ENCODE results near the gene DTX1. TPM values are rescaled to one million over a fixed set of nuclear protein-coding genes. Genes with fewer than 3 reads are reported as not detected.
A peak's percentile ranks its signal among the peaks of the same experiment; 100 is the strongest.

Gene DTX1
- 10 to 100 TPM in 6 of 8 experiments, 1 to 10 TPM in 1, under 1 TPM in 1; 0.87 to 21.9 (median 16.4) TPM for total RNA-seq

DNA sequence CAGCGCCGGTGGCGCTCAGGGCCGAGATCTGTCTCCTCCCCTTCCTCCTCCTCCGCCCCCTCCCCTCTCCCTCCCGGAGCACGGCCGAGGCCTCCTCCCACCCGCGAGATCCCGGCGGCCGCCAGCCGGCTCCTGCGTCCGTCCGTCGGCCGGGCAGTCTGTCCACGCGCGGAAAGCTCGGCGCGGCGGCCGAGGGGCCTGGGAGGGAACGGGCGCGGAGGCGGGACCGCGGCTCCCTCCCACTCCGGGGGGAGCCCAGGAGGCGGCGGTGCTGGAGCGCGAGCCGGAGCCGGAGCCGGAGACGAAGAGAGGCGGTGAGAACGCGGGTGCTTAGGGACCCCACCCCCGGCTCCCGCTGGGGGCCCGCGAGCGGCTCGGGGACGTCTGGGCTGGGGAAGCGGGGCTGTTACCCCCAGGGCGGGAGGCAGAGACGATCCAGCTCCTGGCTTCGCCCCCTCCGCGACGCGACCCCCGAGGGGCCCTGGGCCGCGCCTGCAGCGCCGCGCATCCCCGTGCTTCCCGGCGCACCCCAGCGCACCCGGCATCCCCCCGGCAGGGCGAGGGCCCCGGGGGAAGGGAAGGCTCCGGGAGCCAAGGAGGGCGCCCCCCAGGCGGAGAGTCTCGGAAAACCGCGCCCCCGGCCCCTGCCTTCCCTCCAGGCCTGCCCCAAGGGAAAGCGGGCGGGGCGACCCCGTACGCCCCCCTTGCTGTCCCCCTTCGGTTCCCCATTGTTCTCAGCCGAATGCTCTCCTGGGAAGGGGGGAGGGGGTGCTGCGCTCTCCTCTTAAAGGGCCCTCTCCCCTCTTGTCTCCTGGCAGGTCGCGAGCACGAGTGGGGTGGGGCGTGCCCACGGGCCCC, at the start of gene DTX1:
Gene DTX1, plus strand, starts transcription at position 100 of the 858 bp plus-strand sequence. CDS start 1,463 bp downstream, outside the sequence.
- in situ Hi-C loops (cut with MboI; ENCODE audit: low pct_unique_long_range_greater_than_20kb in 2 of 9, low sequenced_read_pairs in 9 of 9, unreplicated experiment in 9 of 9) = loop anchor here in 4 of 9 experiments (10.0 to 25.0 kb wide), 2 partner anchors 105 to 108 kb away; no protein-coding TSS in a partner anchor
- 0% methylated on average over 2 of the region's 94 CpGs; no CpG with 5 or more reads in 9 of the 10 experiments for WGBS, 10 experiments
- ATAC-seq (replicated peaks in 6 of 8) = peak; percentile 68 to 84 (median 74)
- Histone ChIP-seq H3K4me3 (peak within 1 kb of the TSS; percentile 53 to 97 (median 64)), H3K27ac (peak within 1 kb of the TSS; percentile 57 to 67), H3K4me1 (replicated peaks in 1 of 2) (peaks cover 4 to 7% of the 10 kb centered on the region in 2 donors)

DNA sequence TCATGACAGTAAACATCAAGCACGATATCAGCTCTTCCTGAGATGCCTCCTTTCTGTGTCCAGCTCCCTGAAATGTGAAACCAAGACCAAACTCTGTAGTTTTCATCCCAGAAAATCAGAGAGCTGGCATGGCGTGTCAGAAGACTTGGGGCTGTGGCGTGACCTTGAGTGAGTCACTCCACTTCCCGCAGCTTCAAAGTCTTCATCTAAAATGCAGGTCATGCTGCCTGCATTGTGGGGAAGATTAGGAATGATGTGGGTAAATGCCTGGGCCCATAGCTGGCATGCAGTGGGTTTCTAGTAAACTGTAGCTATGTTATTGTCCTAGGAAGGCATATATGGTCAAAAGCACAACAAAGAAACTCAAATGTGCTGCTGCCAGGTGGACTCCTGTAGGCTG, 49.4 kb upstream of the DTX1 start:
- no peak overlapping the region for H3K4me3 ChIP-seq
- ATAC-seq (replicated peaks in 6 of 8) = peak in 2 of 8 experiments; percentile 71 to 80
- H3K27ac ChIP-seq = no peak overlapping the region
- in situ Hi-C loops (cut with MboI; ENCODE audit: low pct_unique_long_range_greater_than_20kb in 2 of 9, low sequenced_read_pairs in 9 of 9, unreplicated experiment in 9 of 9) = no loop called here
- WGBS, 10 experiments = 19 to 100% (median 68%) methylated on average over 1 to 4 of the region's 4 CpGs; no CpG with 5 or more reads in 5 of the 10 experiments
- no peaks in the 10 kb centered on the region for H3K4me1 ChIP-seq (replicated peaks in 1 of 2)

DNA sequence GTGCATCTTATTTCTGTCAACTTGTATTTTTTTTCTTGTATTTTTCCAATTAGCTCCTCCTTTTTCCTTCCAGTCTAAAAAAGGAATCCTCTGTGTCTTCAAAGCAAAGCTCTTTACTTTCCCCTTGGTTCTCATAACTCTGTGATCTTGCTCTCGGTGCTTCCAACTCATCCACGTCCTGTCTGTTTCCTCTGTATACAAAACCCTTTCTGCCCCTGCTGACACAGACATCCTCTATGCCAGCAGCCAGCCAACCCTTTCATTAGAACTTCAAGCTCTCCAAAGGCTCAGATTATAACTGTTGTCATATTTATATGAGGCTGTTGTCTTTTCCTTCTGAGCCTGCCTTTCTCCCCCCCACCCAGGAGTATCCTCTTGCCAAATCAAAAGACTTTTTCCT, 45.8 kb upstream of the DTX1 start:
- in situ Hi-C loops (cut with MboI; ENCODE audit: low pct_unique_long_range_greater_than_20kb in 2 of 9, low sequenced_read_pairs in 9 of 9, unreplicated experiment in 9 of 9) = no loop called here
- no peaks in the 10 kb centered on the region for H3K4me1 ChIP-seq (replicated peaks in 1 of 2)
- no peak for ATAC-seq (replicated peaks in 6 of 8)
- no peak overlapping the region for H3K27ac ChIP-seq
- WGBS, 10 experiments = 0 to 89% (median 64%) methylated on average over 2 of the region's 2 CpGs; no CpG with 5 or more reads in 1 of the 10 experiments
- H3K4me3 ChIP-seq = no peak overlapping the region

DNA sequence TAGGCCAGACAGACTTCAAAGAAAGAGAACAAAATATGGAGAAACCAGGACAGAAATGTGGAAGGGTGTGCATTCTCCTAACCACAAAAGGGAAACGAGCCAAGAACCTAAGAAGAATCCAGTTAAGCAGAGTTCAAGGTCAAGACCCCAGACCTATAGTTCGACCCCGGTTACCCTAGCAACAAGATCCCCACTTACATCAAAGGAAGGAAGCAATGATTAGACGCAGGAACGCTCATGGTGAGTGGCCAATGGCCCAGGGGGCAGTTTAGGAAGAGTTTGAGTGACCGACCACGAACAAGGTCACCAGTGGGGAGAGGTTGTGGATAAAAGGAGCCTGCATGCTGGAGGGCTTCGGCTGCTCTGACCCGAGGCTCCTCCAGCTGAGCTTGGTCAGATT, 42.0 kb upstream of the DTX1 start:
- ATAC-seq (replicated peaks in 6 of 8) = no peak
- 10 to 100% (median 39%) methylated on average over 1 to 8 of the region's 9 CpGs; no CpG with 5 or more reads in 2 of the 10 experiments for WGBS, 10 experiments
- in situ Hi-C loops (cut with MboI; ENCODE audit: low pct_unique_long_range_greater_than_20kb in 2 of 9, low sequenced_read_pairs in 9 of 9, unreplicated experiment in 9 of 9) = no loop called here
- Histone ChIP-seq H3K4me1 (replicated peaks in 1 of 2) (no peaks in the 10 kb centered on the region), H3K4me3 (no peak overlapping the region), H3K27ac (no peak overlapping the region)

DNA sequence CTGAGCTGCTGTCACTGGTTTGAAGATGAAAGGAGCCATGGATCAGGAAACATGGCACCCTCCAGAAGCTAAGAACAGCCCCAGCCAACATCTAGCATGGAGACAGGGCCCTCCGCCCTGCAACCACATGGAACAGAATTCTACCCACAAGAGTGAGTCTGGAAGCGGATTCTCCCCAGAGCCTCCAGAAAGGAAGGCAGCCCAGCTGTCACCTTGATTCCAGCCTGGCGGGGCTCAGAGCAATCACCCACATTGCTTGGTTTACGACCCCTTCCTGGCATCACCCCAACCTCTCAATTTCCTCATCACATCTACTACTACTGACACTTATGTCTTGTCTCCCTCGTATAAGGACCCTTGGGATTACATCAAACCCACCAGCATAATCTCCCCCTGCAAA, 39.7 kb upstream of the DTX1 start:
- no peak for ATAC-seq (replicated peaks in 6 of 8)
- Histone ChIP-seq H3K4me3 (no peak overlapping the region), H3K27ac (no peak overlapping the region), H3K4me1 (replicated peaks in 1 of 2) (no peaks in the 10 kb centered on the region)
- in situ Hi-C loops (cut with MboI; ENCODE audit: low pct_unique_long_range_greater_than_20kb in 2 of 9, low sequenced_read_pairs in 9 of 9, unreplicated experiment in 9 of 9) = no loop called here
- 40 to 90% (median 81%) methylated on average over 1 to 4 of the region's 5 CpGs; no CpG with 5 or more reads in 4 of the 10 experiments for WGBS, 10 experiments

DNA sequence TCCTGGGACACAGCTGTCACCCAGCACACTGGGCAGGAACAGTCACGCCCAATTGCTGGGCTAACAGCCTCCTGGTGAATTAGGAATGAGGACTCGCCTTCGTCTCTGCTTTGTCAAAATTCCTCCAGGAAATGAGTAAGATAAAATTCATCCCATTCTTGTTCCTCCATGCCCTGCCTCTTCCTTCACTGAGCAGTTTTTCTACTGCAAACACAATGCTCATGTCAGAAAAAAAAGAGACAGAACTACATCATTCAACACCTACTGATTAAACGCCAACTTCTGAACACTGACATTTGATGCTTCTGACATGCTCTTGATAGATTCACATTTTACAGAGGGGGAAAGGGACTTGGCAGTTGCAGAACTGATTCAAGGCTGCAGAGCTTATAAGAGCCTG, 37.5 kb upstream of the DTX1 start:
- Histone ChIP-seq H3K4me3 (no peak overlapping the region), H3K27ac (no peak overlapping the region), H3K4me1 (replicated peaks in 1 of 2) (no peaks in the 10 kb centered on the region)
- WGBS, 10 experiments = 3 to 100% (median 49%) methylated on average over 1 to 4 of the region's 4 CpGs
- in situ Hi-C loops (cut with MboI; ENCODE audit: low pct_unique_long_range_greater_than_20kb in 2 of 9, low sequenced_read_pairs in 9 of 9, unreplicated experiment in 9 of 9) = no loop called here
- peak in 2 of 8 experiments; percentile 61 to 63 for ATAC-seq (replicated peaks in 6 of 8)

DNA sequence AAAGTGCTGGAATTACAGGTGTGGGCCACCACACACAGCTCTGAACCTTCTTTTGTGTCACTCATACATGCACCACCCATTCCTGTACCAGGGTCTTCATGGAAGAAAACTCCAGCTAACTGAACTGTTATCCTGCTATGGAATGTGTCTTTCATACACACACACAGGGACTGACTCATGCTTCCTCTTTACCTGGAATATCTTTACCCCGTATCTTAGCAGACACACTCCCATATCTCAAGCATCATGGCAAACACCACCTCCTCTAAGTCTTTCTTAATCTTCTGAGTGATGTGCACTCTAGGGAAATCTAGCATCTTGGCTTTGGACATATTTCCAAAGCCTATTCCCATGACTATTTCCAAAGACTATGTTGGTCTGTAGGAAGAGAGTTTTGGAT, 35.0 kb upstream of the DTX1 start:
- no peak overlapping the region for H3K4me3 ChIP-seq
- WGBS, 10 experiments = 63% methylated on average over 1 of the region's 1 CpG; no CpG with 5 or more reads in 9 of the 10 experiments
- no peak for ATAC-seq (replicated peaks in 6 of 8)

DNA sequence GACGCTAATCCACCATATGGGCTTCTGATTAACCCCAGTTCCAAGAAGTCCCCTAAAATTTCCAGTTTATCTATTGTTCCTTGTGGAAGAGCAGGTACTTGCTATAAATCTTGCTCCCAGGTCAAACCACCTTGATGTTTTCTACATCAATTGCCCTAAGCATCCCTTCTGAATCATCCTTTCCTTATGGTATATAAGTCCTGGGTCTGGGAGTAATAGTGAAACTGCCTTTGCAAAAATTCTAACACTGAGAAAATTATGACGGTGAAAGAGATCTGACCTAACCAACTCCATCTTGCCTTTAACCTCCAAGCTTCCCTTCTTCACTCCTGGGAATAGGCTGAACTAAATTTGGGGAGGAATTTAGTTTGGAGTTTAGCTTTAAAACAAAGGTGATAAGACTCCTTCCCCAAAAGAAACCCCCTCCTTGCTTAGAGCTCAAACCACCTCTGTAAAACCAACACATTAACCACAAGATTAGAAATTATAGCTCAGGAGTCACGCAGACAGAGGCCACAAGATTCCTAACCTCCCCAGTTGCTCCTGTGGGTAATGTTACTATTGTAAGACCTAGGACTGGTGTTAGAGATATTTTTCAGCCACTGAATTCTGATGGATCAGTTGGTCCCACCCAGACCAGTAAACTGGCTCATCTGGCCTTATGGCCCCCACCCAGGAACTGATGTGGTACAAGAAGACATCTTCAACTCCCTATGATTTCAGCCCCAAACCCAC, 33.8 kb upstream of the DTX1 start:
- Histone ChIP-seq H3K4me3 (no peak overlapping the region), H3K4me1 (replicated peaks in 1 of 2) (no peaks in the 10 kb centered on the region), H3K27ac (no peak overlapping the region)
- no peak for ATAC-seq (replicated peaks in 6 of 8)
- 29 to 100% (median 77%) methylated on average over 1 to 3 of the region's 3 CpGs; no CpG with 5 or more reads in 1 of the 10 experiments for WGBS, 10 experiments
- in situ Hi-C loops (cut with MboI; ENCODE audit: low pct_unique_long_range_greater_than_20kb in 2 of 9, low sequenced_read_pairs in 9 of 9, unreplicated experiment in 9 of 9) = no loop called here

More for the DNA sequence above, 35.0 kb upstream of the DTX1 start:
- in situ Hi-C loops (cut with MboI; ENCODE audit: low pct_unique_long_range_greater_than_20kb in 2 of 9, low sequenced_read_pairs in 9 of 9, unreplicated experiment in 9 of 9) = no loop called here
- Histone ChIP-seq H3K27ac (no peak overlapping the region), H3K4me1 (replicated peaks in 1 of 2) (no peaks in the 10 kb centered on the region)

DNA sequence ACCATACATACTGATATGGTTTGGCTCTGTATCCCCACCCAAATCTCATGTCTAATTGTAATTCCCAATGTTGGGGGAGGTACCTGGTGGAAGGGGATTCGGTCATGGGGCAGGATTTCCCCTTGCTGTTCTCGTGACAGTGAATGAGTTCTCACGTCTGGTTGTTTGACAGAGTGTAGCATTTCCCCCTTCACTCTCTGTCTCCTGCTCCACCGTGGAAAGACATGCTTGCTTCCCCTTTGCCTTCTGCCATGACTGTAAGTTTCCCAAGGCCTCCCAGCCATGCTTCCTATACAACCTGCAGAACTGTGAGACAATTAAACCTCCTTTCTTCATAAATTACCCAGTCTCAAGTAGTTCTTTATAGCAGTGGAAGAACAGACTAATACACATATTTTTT, 28.8 kb upstream of the DTX1 start:
- no peak overlapping the region for H3K27ac ChIP-seq
- no peaks in the 10 kb centered on the region for H3K4me1 ChIP-seq (replicated peaks in 1 of 2)
- 0 to 80% (median 72%) methylated on average over 1 to 4 of the region's 4 CpGs; no CpG with 5 or more reads in 5 of the 10 experiments for WGBS, 10 experiments
- in situ Hi-C loops (cut with MboI; ENCODE audit: low pct_unique_long_range_greater_than_20kb in 2 of 9, low sequenced_read_pairs in 9 of 9, unreplicated experiment in 9 of 9) = no loop called here
- ATAC-seq (replicated peaks in 6 of 8) = no peak
- H3K4me3 ChIP-seq = no peak overlapping the region

DNA sequence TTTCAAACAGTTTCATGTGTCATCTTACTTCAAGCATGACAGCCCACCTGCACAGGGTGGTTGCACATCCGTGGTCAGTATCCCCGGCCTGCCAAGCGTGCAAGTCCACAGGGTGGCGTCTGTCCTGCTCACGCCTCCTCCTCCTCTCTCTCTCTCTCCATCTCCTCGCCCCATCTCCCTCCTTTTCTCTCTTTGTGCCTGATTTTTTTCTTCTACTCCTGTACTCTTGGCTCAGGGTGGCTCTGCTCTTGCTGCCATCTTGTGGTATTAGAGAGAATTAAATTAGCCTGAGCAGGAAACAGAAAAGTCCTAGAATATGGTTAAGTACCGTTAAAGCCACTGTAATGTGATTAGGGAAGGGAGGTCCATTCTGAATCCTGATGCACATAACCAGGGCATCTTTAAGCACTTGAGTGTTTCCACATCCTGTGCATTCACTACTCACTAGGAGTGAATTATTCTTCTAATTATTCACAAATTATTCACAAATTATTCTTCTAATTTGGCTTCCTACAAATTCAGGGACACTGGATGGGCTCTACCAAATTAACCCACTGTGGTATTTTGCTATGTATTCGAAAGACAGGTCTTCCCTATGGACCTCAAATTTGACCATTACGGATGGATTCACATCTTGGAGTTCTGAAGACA, 25.5 kb upstream of the DTX1 start:
- in situ Hi-C loops (cut with MboI; ENCODE audit: low pct_unique_long_range_greater_than_20kb in 2 of 9, low sequenced_read_pairs in 9 of 9, unreplicated experiment in 9 of 9) = no loop called here
- Histone ChIP-seq H3K27ac (no peak overlapping the region), H3K4me1 (replicated peaks in 1 of 2) (no peaks in the 10 kb centered on the region), H3K4me3 (no peak overlapping the region)
- WGBS, 10 experiments = 0 to 33% (median 18%) methylated on average over 2 to 8 of the region's 9 CpGs; no CpG with 5 or more reads in 1 of the 10 experiments
- peak; percentile 79 to 98 (median 88) for ATAC-seq (replicated peaks in 6 of 8)

DNA sequence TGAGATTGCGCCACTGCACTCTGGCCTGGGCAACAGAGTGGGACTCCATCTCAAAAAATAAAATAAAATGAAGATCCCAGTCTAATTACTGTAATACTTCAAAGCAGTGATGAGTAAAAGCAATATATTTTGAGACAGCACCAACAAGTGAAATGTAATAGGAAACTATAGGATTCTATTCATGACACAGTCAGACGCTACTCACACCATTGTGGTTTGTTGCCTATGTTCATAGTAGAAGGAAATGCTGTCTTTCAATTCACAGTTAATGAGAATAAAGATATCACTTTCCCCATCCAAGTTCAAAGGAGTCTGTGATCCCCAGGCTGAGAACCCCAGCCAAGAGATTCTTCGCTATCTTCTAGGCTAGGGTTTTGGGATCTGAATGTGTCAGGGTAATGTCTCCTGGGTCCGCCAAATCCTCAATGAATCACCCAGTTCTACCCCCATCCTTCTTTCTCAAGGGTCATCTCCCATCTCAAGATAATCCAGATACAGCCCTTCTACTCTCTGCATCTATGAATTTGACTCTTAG, 16.6 kb upstream of the DTX1 start:
- no peak for ATAC-seq (replicated peaks in 6 of 8)
- H3K27ac ChIP-seq = no peak overlapping the region
- WGBS, 10 experiments = 49 to 100% (median 84%) methylated on average over 1 to 4 of the region's 4 CpGs; no CpG with 5 or more reads in 2 of the 10 experiments
- no peaks in the 10 kb centered on the region for H3K4me1 ChIP-seq (replicated peaks in 1 of 2)
- H3K4me3 ChIP-seq = no peak overlapping the region
- in situ Hi-C loops (cut with MboI; ENCODE audit: low pct_unique_long_range_greater_than_20kb in 2 of 9, low sequenced_read_pairs in 9 of 9, unreplicated experiment in 9 of 9) = loop anchor here in 3 of 9 experiments (10.0 kb wide), 2 partner anchors 115 to 135 kb away; no protein-coding TSS in a partner anchor

DNA sequence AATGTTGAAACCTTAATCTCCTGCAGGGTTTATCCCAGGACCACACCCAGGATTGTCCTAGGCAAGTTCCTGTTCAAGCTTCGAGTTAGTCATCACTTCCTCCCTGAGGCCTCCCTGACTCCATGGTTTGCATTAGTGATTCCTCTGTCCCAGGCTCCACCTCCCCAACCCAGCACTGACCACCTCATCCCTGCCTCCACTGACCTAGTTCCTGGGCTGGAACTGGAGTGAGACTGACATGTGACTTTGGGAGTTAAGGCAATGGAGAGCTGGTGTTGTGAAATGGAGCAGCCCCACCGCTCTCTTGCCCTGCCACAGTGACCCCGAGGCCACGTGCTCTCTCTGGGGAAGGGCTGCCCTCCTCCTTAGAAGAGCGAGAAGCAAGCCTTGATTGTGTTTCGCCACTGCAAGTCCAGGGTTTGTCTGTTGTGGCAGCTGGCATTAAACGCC, 15.8 kb upstream of the DTX1 start:
- in situ Hi-C loops (cut with MboI; ENCODE audit: low pct_unique_long_range_greater_than_20kb in 2 of 9, low sequenced_read_pairs in 9 of 9, unreplicated experiment in 9 of 9) = loop anchor here in 3 of 9 experiments (10.0 kb wide), 2 partner anchors 114 to 134 kb away; no protein-coding TSS in a partner anchor
- 0 to 53% (median 0%) methylated on average over 1 to 3 of the region's 7 CpGs; no CpG with 5 or more reads in 5 of the 10 experiments for WGBS, 10 experiments
- Histone ChIP-seq H3K4me1 (replicated peaks in 1 of 2) (no peaks in the 10 kb centered on the region), H3K27ac (no peak overlapping the region), H3K4me3 (no peak overlapping the region)
- ATAC-seq (replicated peaks in 6 of 8) = peak; percentile 61 to 99 (median 74)

All from motor neuron (in vitro differentiated cells).